ENCODE measurements around the gene VPS35. TPM values are rescaled to one million over a fixed set of nuclear protein-coding genes. Genes with fewer than 3 reads are reported as not detected.
"Not testable (repeated sequence)": the region's sequence is repeated elsewhere in the genome, so short reads cannot be mapped to it uniquely, and the experiment has no call there.

VPS35 gene
- total and polyA plus RNA-seq, 7 donors, result 22.8 to 49.8 (median 36.3) TPM

DNA sequence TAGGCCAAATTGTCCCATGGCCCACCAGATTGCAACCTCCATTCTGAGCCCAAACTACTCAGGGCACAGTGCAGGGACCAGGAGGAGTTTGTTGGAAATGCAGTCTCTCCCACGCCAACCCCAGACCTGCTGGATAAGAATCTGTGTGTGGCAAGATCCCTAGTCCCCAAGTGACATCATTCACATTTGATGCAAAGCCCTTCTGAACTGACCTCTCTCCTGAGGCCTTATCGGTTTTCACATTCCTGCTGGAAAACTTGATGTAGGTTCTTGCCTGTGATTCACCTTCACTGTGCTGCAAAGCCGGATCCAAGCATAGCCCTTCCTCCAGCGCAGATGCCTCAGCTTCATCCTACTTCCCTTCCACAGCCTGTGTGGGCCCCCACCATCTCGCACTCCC lies 61.2 kb downstream of the VPS35 start:
- WGBS, 3 donors, result 82 to 87% (median 85%) methylated on average over 5 of the region's 5 CpGs
- Histone ChIP-seq H3K9me3 (no peaks in the 10 kb centered on the region), H3K36me3 (ENCODE audit: insufficient read depth in 1 of 2, low read depth in 1 of 2) (no peaks in the 10 kb centered on the region), H3K27me3 (ENCODE audit: insufficient read depth in 3 of 3, low read length in 2 of 3) (no peaks in the 10 kb centered on the region), H3K4me3 (no peak overlapping the region), H3K4me1 (no peaks in the 10 kb centered on the region), H3K27ac (no peak overlapping the region)
- DNase-seq (no peak), ATAC-seq (no peak)
- no peak for TF ChIP-seq CTCF (IDR thresholded peaks at IDR 0.05)
- intact Hi-C loops (cut with DNase I), result no loop called here

DNA sequence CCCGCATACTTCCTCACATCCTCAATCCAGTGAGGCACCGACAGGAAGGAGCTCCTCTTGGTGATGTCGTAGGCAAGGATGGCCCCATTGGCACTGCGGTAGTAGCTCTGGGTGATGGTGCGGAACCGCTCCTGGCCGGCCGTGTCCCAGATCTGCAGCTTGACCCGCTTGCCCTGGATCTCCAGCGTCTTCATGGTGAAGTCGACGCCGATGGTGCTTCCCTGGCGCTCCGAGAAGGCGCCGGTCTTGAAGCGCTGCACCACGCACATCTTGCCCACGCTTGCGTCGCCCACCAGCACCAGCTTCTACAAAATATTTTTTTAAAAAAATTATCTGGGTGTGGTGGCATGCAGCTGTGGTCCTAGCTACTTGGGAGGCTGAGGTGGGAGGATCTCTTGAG lies 62.3 kb downstream of the VPS35 start:
- H3K9me3 ChIP-seq; H3K4me1 ChIP-seq; ATAC-seq; DNase-seq; H3K27me3 ChIP-seq (ENCODE audit: insufficient read depth in 3 of 3, low read length in 2 of 3); H3K36me3 ChIP-seq (ENCODE audit: insufficient read depth in 1 of 2, low read depth in 1 of 2); H3K27ac ChIP-seq; H3K4me3 ChIP-seq; intact Hi-C loops (cut with DNase I): not testable (repeated sequence)
- whole genome bisulfite sequencing, 3 donors, result 95 to 97% (median 97%) methylated on average over 18 to 21 of the region's 22 CpGs

DNA sequence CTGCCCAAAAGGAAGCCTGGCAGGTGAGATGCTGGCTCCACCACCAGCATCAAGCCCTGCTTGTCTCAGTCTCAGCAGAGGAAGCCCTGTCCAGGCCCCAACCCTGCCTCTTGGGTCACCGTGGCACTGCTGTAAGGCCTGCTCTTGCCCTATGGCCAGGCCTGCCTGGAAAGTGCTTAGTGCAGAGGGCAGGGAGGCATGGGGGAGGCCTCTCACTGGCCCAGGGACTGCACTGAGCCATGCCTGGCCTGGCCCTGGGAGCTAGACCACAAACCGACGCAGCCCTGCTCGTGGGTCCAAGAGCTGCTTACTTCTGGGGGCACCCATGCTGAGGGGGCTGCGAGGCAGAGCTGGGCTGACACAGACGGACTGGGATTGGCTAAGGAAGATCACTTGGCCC lies 64.1 kb downstream of the VPS35 start:
- H3K4me1 ChIP-seq; H3K27ac ChIP-seq; DNase-seq; intact Hi-C loops (cut with DNase I); ATAC-seq; H3K27me3 ChIP-seq (ENCODE audit: insufficient read depth in 3 of 3, low read length in 2 of 3); H3K36me3 ChIP-seq (ENCODE audit: insufficient read depth in 1 of 2, low read depth in 1 of 2); H3K4me3 ChIP-seq; H3K9me3 ChIP-seq: not testable (repeated sequence)
- WGBS, 3 donors, result 95 to 97% (median 95%) methylated on average over 3 to 6 of the region's 6 CpGs

GRCh38 chr16:46623707-46624106 lies 65.3 kb downstream of the VPS35 start:
- H3K4me1 ChIP-seq; H3K9me3 ChIP-seq; H3K36me3 ChIP-seq (ENCODE audit: insufficient read depth in 1 of 2, low read depth in 1 of 2); H3K27ac ChIP-seq; H3K4me3 ChIP-seq; H3K27me3 ChIP-seq (ENCODE audit: insufficient read depth in 3 of 3, low read length in 2 of 3); intact Hi-C loops (cut with DNase I); DNase-seq: not testable (repeated sequence)
- WGBS, 3 donors, result 78 to 90% (median 85%) methylated on average over 4 of the region's 6 CpGs
- peak in 3 of 4 donors; percentile 7 to 25 (median 16) for ATAC-seq

DNA sequence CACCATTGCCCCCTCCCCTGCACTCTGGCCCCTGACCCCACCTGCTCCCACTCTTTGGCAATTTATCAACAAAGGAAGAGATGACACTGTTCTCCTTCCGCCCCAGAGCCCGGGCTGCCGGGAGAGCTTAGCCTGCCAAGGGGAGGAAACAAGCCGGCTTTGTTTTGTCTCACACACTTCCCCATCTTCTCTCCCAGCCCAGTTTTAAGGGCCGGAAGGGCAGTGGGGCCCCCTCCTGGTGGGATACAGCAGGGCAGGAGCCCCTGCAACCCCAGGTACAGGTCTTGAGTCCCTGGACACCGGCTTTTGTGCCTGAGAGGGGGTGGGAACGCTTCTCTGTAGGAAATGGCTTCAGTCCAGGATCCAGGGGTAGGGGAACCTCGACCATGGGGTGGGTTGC lies 65.7 kb downstream of the VPS35 start:
- H3K27ac ChIP-seq; H3K4me1 ChIP-seq; H3K9me3 ChIP-seq; H3K36me3 ChIP-seq (ENCODE audit: insufficient read depth in 1 of 2, low read depth in 1 of 2); DNase-seq; H3K4me3 ChIP-seq; H3K27me3 ChIP-seq (ENCODE audit: insufficient read depth in 3 of 3, low read length in 2 of 3); intact Hi-C loops (cut with DNase I): not testable (repeated sequence)
- 0% methylated on average over 1 to 3 of the region's 8 CpGs; no CpG with 5 or more reads in 1 of the 3 donors for WGBS, 3 donors
- peak; percentile 25 to 57 (median 42) for ATAC-seq

GRCh38 chr16:46621934-46622676 lies 66.9 kb downstream of the VPS35 start:
- no peak overlapping the region for H3K4me3 ChIP-seq
- no peak overlapping the region for H3K27ac ChIP-seq
- no peaks in the 10 kb centered on the region for H3K4me1 ChIP-seq
- no peaks in the 10 kb centered on the region for H3K27me3 ChIP-seq (ENCODE audit: insufficient read depth in 3 of 3, low read length in 2 of 3)
- WGBS, 3 donors, result 92 to 93% (median 92%) methylated on average over 7 of the region's 7 CpGs
- DNase-seq, result no peak
- no peak for TF ChIP-seq CTCF (IDR thresholded peaks at IDR 0.05)
- intact Hi-C loops (cut with DNase I), result no loop called here
- no peak for ATAC-seq
- no peaks in the 10 kb centered on the region for H3K9me3 ChIP-seq
- H3K36me3 ChIP-seq (ENCODE audit: insufficient read depth in 1 of 2, low read depth in 1 of 2), result no peaks in the 10 kb centered on the region

Data from psoas muscle (tissue), 8 donors.